Breast epithelium (tissue), 4 donors: Measurements from ENCODE around the gene RALGPS1. TPM values are rescaled to one million over a fixed set of nuclear protein-coding genes. Genes with fewer than 3 reads are reported as not detected.

Experiments
- DNase-seq, 2 donors: peaks; one replicate each; pipeline ENCODE4 v3.0.0-alpha.2; 2019; ENCODE audit warnings: low spot score in 2 of 2
- H3K27ac ChIP-seq, 2 donors: fragments of 200-600 bp; sonication (generic) in 1 of 2; one replicate each; pipeline ENCODE4 v1.5.1; 2016 to 2019; ENCODE audit warnings: mild to moderate bottlenecking in 1 of 2
- H3K27me3 ChIP-seq, 2 donors: fragments of 200-600 bp; sonication (generic) in 1 of 2; one replicate each; pipeline versions ENCODE4 v1.5.1 to v1.6.0; 2017 to 2019; ENCODE audit warnings: control low read depth in 1 of 2, mild to moderate bottlenecking in 1 of 2
- H3K36me3 ChIP-seq: fragments of 200-600 bp; one replicate; pipeline ENCODE4 v1.5.1; 2019
- H3K4me1 ChIP-seq, 2 donors: fragments of 200-600 bp; sonication (generic); one replicate each; pipeline ENCODE4 v1.5.1; 2016 to 2019; ENCODE audit warnings: control low read depth in 1 of 2
- H3K4me3 ChIP-seq, 3 donors: fragments of 200-600 bp; sonication (generic); 1 replicate in 2 of 3; 2 replicates in 1 of 3; pipeline ENCODE4 v1.5.1; 2016 to 2019; ENCODE audit warnings: mild to moderate bottlenecking in 3 of 3, moderate library complexity in 2 of 3
- H3K9me3 ChIP-seq, 2 donors: fragments of 200-600 bp; sonication (generic) in 1 of 2; one replicate each; pipeline ENCODE4 v1.5.1; 2016 to 2019; ENCODE audit warnings: control low read depth in 1 of 2
- CTCF ChIP-seq, 3 donors: fragments of 450-650 bp; IDR thresholded peaks; one replicate each; pipeline ENCODE4 v1.5.1; 2016 to 2017; ENCODE audit warnings: antibody characterized with exemption in 3 of 3, mild to moderate bottlenecking in 3 of 3, moderate library complexity in 3 of 3
- POLR2A ChIP-seq: fragments of 450-650 bp; IDR thresholded peaks from one replicate; pipeline ENCODE4 v1.6.1; 2016; ENCODE audit warnings: antibody characterized with exemption, mild to moderate bottlenecking, moderate library complexity
- POLR2AphosphoS5 ChIP-seq, 3 donors: sonication (generic); formaldehyde crosslinking; IDR thresholded peaks; one replicate each; pipeline ENCODE4 v1.6.1; 2017; ENCODE audit warnings: antibody characterized with exemption in 3 of 3
- intact Hi-C: fragments of 100-400 bp; cut with DNase I; formaldehyde crosslinking; loops from one replicate; pipeline ENCODE4 v1.15.1; 2023; ENCODE audit warnings: low total_unique reads
- total RNA-seq, 3 donors: library from RNA; depleted of rRNA; stranded (reverse); fragments of >200 nt; gene quantifications; one replicate each; pipeline ENCODE4 v1.1.0, GENCODE V29; 2016

RALGPS1 gene
- total RNA-seq, 3 donors from 2014 or later: 5.8 to 30.7 (median 15.1) TPM

GRCh38 chr9:126886897-126887296, 27.7 kb upstream of the RALGPS1 start:
- intact Hi-C loops: no loop called here
- no peaks in the 10 kb centered on the region for H3K9me3 ChIP-seq
- no peak for TF ChIP-seq POLR2AphosphoS5 (IDR thresholded peaks at IDR 0.05)
- no peak for TF ChIP-seq CTCF (IDR thresholded peaks at IDR 0.05)
- no peak for TF ChIP-seq POLR2A
- no peaks in the 10 kb centered on the region for H3K4me1 ChIP-seq
- no peaks in the 10 kb centered on the region for H3K27me3 ChIP-seq
- H3K36me3 ChIP-seq: no peaks in the 10 kb centered on the region
- DNase-seq: peak in 1 of 2 donors; percentile 40
- H3K4me3 ChIP-seq: no peak overlapping the region
- H3K27ac ChIP-seq: no peak overlapping the region

GRCh38 chr9:126891676-126892075, 22.9 kb upstream of the RALGPS1 start:
- Histone ChIP-seq H3K4me1 (no peaks in the 10 kb centered on the region), H3K27ac (no peak overlapping the region), H3K36me3 (no peaks in the 10 kb centered on the region), H3K9me3 (no peaks in the 10 kb centered on the region), H3K27me3 (no peaks in the 10 kb centered on the region), H3K4me3 (no peak overlapping the region)
- TF ChIP-seq POLR2A: no peak
- no peak for TF ChIP-seq CTCF (IDR thresholded peaks at IDR 0.05)
- TF ChIP-seq POLR2AphosphoS5 (IDR thresholded peaks at IDR 0.05): no peak
- no peak for DNase-seq
- intact Hi-C loops: no loop called here

GRCh38 chr9:126893079-126893478, 21.5 kb upstream of the RALGPS1 start:
- TF ChIP-seq POLR2A (no peak), CTCF (IDR thresholded peaks at IDR 0.05) (no peak), POLR2AphosphoS5 (IDR thresholded peaks at IDR 0.05) (no peak)
- intact Hi-C loops: no loop called here
- no peaks in the 10 kb centered on the region for H3K4me1 ChIP-seq
- DNase-seq: no peak
- H3K4me3 ChIP-seq: no peak overlapping the region
- H3K27me3 ChIP-seq: no peaks in the 10 kb centered on the region
- H3K36me3 ChIP-seq: no peaks in the 10 kb centered on the region
- no peaks in the 10 kb centered on the region for H3K9me3 ChIP-seq
- H3K27ac ChIP-seq: no peak overlapping the region

GRCh38 chr9:126894052-126894603, 20.5 kb upstream of the RALGPS1 start:
- intact Hi-C loops: no loop called here

GRCh38 chr9:126902210-126902609, 12.4 kb upstream of the RALGPS1 start:
- DNase-seq: no peak
- intact Hi-C loops: no loop called here
- no peaks in the 10 kb centered on the region for H3K27me3 ChIP-seq
- no peaks in the 10 kb centered on the region for H3K36me3 ChIP-seq
- H3K4me3 ChIP-seq: no peak overlapping the region
- no peak overlapping the region for H3K27ac ChIP-seq
- H3K9me3 ChIP-seq: peaks cover 0 to 10% of the 10 kb centered on the region in 2 donors
- TF ChIP-seq POLR2A: no peak
- no peak for TF ChIP-seq POLR2AphosphoS5 (IDR thresholded peaks at IDR 0.05)
- TF ChIP-seq CTCF (IDR thresholded peaks at IDR 0.05): no peak
- H3K4me1 ChIP-seq: no peaks in the 10 kb centered on the region

More at GRCh38 chr9:126894052-126894603, 20.5 kb upstream of the RALGPS1 start:
- no peaks in the 10 kb centered on the region for H3K27me3 ChIP-seq
- H3K4me1 ChIP-seq: no peaks in the 10 kb centered on the region
- no peak overlapping the region for H3K27ac ChIP-seq
- H3K9me3 ChIP-seq: no peaks in the 10 kb centered on the region
- no peak overlapping the region for H3K4me3 ChIP-seq
- TF ChIP-seq POLR2A (no peak), CTCF (IDR thresholded peaks at IDR 0.05) (no peak), POLR2AphosphoS5 (IDR thresholded peaks at IDR 0.05) (no peak)
- DNase-seq: peak in 1 of 2 donors; percentile 6
- H3K36me3 ChIP-seq: no peaks in the 10 kb centered on the region
